Activated naive CD8-positive, alpha-beta T cell (primary cell): ENCODE measurements around the gene COL21A1.
"Not testable (repeated sequence)": the region's sequence is repeated elsewhere in the genome, so short reads cannot be mapped to it uniquely, and the experiment has no call there.

ENCODE experiments used
- H3K27ac Mint-ChIP-seq: one replicate; pipeline ENCODE4 v1.8.0; 2021; ENCODE audit warnings: mixed read lengths
- H3K27me3 Mint-ChIP-seq: one replicate; pipeline ENCODE4 v1.8.0; 2021; ENCODE audit warnings: mixed read lengths
- H3K36me3 Mint-ChIP-seq: one replicate; pipeline ENCODE4 v1.8.0; 2021; ENCODE audit warnings: mixed read lengths
- H3K4me1 Mint-ChIP-seq: one replicate; pipeline ENCODE4 v1.8.0; 2021; ENCODE audit warnings: low read depth, mixed read lengths
- H3K4me3 Mint-ChIP-seq: one replicate; pipeline ENCODE4 v1.8.0; 2021; ENCODE audit warnings: mild to moderate bottlenecking, mixed read lengths
- H3K9me3 Mint-ChIP-seq: one replicate; pipeline ENCODE4 v1.8.0; 2021; ENCODE audit warnings: low read depth, mixed read lengths

COL21A1 gene

GRCh38 chr6:56021943-56022342, 225.4 kb downstream of the COL21A1 start:
- no peaks in the 10 kb centered on the region for H3K9me3 Mint-ChIP-seq
- H3K36me3 Mint-ChIP-seq = no peaks in the 10 kb centered on the region
- no peaks in the 10 kb centered on the region for H3K4me1 Mint-ChIP-seq
- H3K4me3 Mint-ChIP-seq = no peak overlapping the region
- H3K27ac Mint-ChIP-seq = no peak overlapping the region
- H3K27me3 Mint-ChIP-seq = no peaks in the 10 kb centered on the region

GRCh38 chr6:56019973-56020372, 227.4 kb downstream of the COL21A1 start:
- no peaks in the 10 kb centered on the region for H3K27me3 Mint-ChIP-seq
- no peaks in the 10 kb centered on the region for H3K9me3 Mint-ChIP-seq
- H3K27ac Mint-ChIP-seq = no peak overlapping the region
- no peaks in the 10 kb centered on the region for H3K36me3 Mint-ChIP-seq
- no peak overlapping the region for H3K4me3 Mint-ChIP-seq
- H3K4me1 Mint-ChIP-seq = no peaks in the 10 kb centered on the region

- H3K4me3 Mint-ChIP-seq = no peak overlapping the region
- H3K4me1 Mint-ChIP-seq = no peaks in the 10 kb centered on the region
- H3K27me3 Mint-ChIP-seq = no peaks in the 10 kb centered on the region
- H3K36me3 Mint-ChIP-seq = no peaks in the 10 kb centered on the region
- no peaks in the 10 kb centered on the region for H3K9me3 Mint-ChIP-seq
- no peak overlapping the region for H3K27ac Mint-ChIP-seq
These were observed 230.2 kb downstream of the COL21A1 start for GRCh38 chr6:56017198-56017597.

GRCh38 chr6:56014039-56014438, 233.3 kb downstream of the COL21A1 start:
- H3K36me3 Mint-ChIP-seq, H3K4me1 Mint-ChIP-seq, H3K4me3 Mint-ChIP-seq, H3K27me3 Mint-ChIP-seq, H3K27ac Mint-ChIP-seq, H3K9me3 Mint-ChIP-seq: not testable (repeated sequence)

- Mint-ChIP-seq H3K36me3 (no peaks in the 10 kb centered on the region), H3K27ac (no peak overlapping the region), H3K4me1 (no peaks in the 10 kb centered on the region), H3K9me3 (peaks cover 8% of the 10 kb centered on the region), H3K27me3 (no peaks in the 10 kb centered on the region), H3K4me3 (no peak overlapping the region)
These were observed 237.7 kb downstream of the COL21A1 start for GRCh38 chr6:56009636-56010035.
